Fibroblast of villous mesenchyme (primary cell): Measurements from ENCODE around the gene CAMK2D. TPM values are rescaled to one million over a fixed set of nuclear protein-coding genes. Genes with fewer than 3 reads are reported as not detected.

Experiments used
- DNase-seq: peaks from one replicate; pipeline ENCODE4 v3.0.0-alpha.2; 2010; ENCODE audit warnings: low read depth
- H3K4me3 ChIP-seq: 2 replicates; pipeline ENCODE4 v1.5.1; 2011; ENCODE audit warnings: low read depth, mild to moderate bottlenecking, low read length
- CTCF ChIP-seq: IDR thresholded peaks from 2 replicates; pipeline ENCODE4 v1.5.1; 2012; ENCODE audit warnings: low read depth, mild to moderate bottlenecking, low read length; ENCODE audit not compliant: insufficient read depth
- total RNA-seq: library from RNA; depleted of rRNA; stranded (reverse); fragments of >200 nt; gene quantifications from 2 replicates; pipeline ENCODE4 v1.2.3, GENCODE V29; 2012

Gene CAMK2D
- total RNA-seq, 1 donor: 161 TPM

GRCh38 chr4:113561092-113561491 lies 200.4 kb downstream of the CAMK2D start:
- DNase-seq: no peak
- no peak overlapping the region for H3K4me3 ChIP-seq
- no peak for TF ChIP-seq CTCF

GRCh38 chr4:113560579-113560978 lies 201.0 kb downstream of the CAMK2D start:
- peak; percentile 8 for TF ChIP-seq CTCF
- peak; percentile 20 for DNase-seq
- no peak overlapping the region for H3K4me3 ChIP-seq

- DNase-seq: no peak
- no peak overlapping the region for H3K4me3 ChIP-seq
- TF ChIP-seq CTCF: no peak
These were observed 201.6 kb downstream of the CAMK2D start for GRCh38 chr4:113559947-113560346.

GRCh38 chr4:113556382-113557134 lies 205.0 kb downstream of the CAMK2D start:
- no peak for DNase-seq
- no peak for TF ChIP-seq CTCF
- no peak overlapping the region for H3K4me3 ChIP-seq

- peak; percentile 74 for DNase-seq
- no peak for TF ChIP-seq CTCF
- H3K4me3 ChIP-seq: no peak overlapping the region
These were observed 205.7 kb downstream of the CAMK2D start for GRCh38 chr4:113555868-113556267.

GRCh38 chr4:113553082-113553481 lies 208.5 kb downstream of the CAMK2D start:
- no peak for DNase-seq
- no peak for TF ChIP-seq CTCF
- H3K4me3 ChIP-seq: no peak overlapping the region

- no peak for TF ChIP-seq CTCF
- no peak for DNase-seq
These were observed 211.0 kb downstream of the CAMK2D start for GRCh38 chr4:113550510-113550909.

More at GRCh38 chr4:113550510-113550909, 211.0 kb downstream of the CAMK2D start:
- no peak overlapping the region for H3K4me3 ChIP-seq
